ENCODE results near the gene KRT85.

DNA sequence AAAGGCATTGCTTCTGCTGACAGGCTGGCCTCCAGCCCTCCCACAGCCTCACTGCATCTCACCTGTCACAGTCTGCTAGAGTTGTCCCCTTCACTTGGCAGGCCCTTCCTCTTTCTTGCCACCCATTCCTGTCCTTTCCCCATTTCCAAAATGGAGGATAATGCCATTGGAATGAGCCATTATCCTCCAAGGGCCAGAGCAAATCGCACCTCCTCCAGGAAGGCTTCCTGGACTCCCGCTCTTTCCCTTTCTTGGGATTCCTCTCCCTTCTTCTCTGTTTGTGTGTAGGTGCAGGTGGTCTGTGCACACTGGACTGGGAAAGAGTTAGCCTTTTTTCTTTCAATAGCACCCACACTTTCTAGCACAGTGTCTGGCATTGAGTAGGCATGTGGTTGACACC is 35.1 kb upstream of the KRT85 start:
- TF ChIP-seq, protein P1, sequence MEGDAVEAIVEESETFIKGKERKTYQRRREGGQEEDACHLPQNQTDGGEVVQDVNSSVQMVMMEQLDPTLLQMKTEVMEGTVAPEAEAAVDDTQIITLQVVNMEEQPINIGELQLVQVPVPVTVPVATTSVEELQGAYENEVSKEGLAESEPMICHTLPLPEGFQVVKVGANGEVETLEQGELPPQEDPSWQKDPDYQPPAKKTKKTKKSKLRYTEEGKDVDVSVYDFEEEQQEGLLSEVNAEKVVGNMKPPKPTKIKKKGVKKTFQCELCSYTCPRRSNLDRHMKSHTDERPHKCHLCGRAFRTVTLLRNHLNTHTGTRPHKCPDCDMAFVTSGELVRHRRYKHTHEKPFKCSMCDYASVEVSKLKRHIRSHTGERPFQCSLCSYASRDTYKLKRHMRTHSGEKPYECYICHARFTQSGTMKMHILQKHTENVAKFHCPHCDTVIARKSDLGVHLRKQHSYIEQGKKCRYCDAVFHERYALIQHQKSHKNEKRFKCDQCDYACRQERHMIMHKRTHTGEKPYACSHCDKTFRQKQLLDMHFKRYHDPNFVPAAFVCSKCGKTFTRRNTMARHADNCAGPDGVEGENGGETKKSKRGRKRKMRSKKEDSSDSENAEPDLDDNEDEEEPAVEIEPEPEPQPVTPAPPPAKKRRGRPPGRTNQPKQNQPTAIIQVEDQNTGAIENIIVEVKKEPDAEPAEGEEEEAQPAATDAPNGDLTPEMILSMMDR (IDR thresholded peaks at IDR 0.05) = no peak
- no peak for TF ChIP-seq POLR2A (IDR thresholded peaks at IDR 0.05)

All from esophagus squamous epithelium (tissue), 4 donors.